ENCODE results near the gene EXOSC5.

GRCh38 chr19:41433171-41433570, 36.0 kb upstream of the EXOSC5 start:
- TF ChIP-seq CTCF (IDR thresholded peaks at IDR 0.05; ENCODE audit: poor library complexity) (no peak), EZH2 (IDR thresholded peaks at IDR 0.05; ENCODE audit: borderline replicate concordance) (no peak)
